Activated T-helper 1 cell treated with anti-CD3 and anti-CD28 coated beads, Interleukin-12 subunit alpha, Interleukin-12 subunit beta, Interleukin-2, Interleukin-4 antibody, amounts not matched to agents 30 ng/mL and 10 ng/mL and 1 ng/mL, durations not matched to agents 14 hours and 24 hours and 36 hours (primary cell): ENCODE data around the gene SRPK1. TPM values are rescaled to one million over a fixed set of nuclear protein-coding genes. Genes with fewer than 3 reads are reported as not detected.

Experiments
- DNase-seq: peaks from one replicate; pipeline ENCODE4 v3.0.0; 2021; ENCODE audit warnings: low spot score
- H3K27ac Mint-ChIP-seq: one replicate; pipeline ENCODE4 v1.8.0; 2021; ENCODE audit warnings: mild to moderate bottlenecking, mixed read lengths
- H3K27me3 Mint-ChIP-seq: one replicate; pipeline ENCODE4 v1.8.0; 2022; ENCODE audit warnings: mild to moderate bottlenecking, moderate library complexity, mixed read lengths; ENCODE audit not compliant: insufficient read depth
- H3K36me3 Mint-ChIP-seq: one replicate; pipeline ENCODE4 v1.8.0; 2021; ENCODE audit warnings: low read depth, mixed read lengths
- H3K4me1 Mint-ChIP-seq: one replicate; pipeline ENCODE4 v1.8.0; 2021; ENCODE audit warnings: low read depth, mixed read lengths
- H3K4me3 Mint-ChIP-seq: one replicate; pipeline ENCODE4 v1.8.0; 2021; ENCODE audit warnings: mild to moderate bottlenecking, moderate library complexity, mixed read lengths
- H3K9me3 Mint-ChIP-seq: one replicate; pipeline ENCODE4 v1.8.0; 2021; ENCODE audit warnings: mixed read lengths
- intact Hi-C: fragments of 100-400 bp; cut with micrococcal nuclease; formaldehyde crosslinking; loops from one replicate; pipeline ENCODE4 v1.15.1; 2024
- total RNA-seq: library from RNA; stranded (reverse); gene quantifications from 2 replicates; pipeline ENCODE4 v1.2.3, GENCODE V29; 2022

SRPK1 gene
- total RNA-seq, 1 donor from 2014 or later = 149 TPM

DNA sequence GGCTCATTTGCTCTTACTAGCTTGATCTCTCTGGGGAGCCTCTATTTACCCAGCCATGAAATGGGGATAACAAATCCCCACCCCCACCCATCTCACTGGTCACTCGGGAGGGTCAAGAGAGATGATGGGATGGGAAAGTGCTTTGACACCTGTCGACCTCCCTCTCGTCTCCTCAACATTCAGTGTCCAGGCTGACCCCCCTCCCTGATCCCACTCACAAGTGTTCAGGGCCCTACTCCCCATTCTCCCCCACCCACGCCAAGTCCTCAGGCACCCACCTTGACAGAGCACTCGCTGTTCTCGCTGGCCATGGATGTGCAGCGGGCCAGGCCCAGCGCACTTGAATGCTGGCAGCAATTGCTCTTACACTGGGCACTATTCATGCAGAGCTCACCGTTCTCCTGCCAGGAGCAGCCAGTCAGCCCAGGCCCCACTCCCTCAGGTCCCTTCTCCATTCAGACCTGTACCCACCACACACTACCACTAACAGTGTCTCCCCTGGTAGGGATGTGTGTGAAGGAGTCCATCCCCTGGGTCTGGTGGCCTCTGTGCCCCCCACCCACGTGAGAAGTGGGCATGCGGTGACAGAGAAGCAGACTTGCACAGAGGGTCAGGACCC lies 125.3 kb downstream of the SRPK1 start:
- Mint-ChIP-seq H3K27ac (no peak overlapping the region), H3K27me3 (peaks cover 7% of the 10 kb centered on the region), H3K36me3 (no peaks in the 10 kb centered on the region), H3K4me3 (no peak overlapping the region), H3K4me1 (no peaks in the 10 kb centered on the region), H3K9me3 (no peaks in the 10 kb centered on the region)
- no peak for DNase-seq
- intact Hi-C loops = no loop called here

DNA sequence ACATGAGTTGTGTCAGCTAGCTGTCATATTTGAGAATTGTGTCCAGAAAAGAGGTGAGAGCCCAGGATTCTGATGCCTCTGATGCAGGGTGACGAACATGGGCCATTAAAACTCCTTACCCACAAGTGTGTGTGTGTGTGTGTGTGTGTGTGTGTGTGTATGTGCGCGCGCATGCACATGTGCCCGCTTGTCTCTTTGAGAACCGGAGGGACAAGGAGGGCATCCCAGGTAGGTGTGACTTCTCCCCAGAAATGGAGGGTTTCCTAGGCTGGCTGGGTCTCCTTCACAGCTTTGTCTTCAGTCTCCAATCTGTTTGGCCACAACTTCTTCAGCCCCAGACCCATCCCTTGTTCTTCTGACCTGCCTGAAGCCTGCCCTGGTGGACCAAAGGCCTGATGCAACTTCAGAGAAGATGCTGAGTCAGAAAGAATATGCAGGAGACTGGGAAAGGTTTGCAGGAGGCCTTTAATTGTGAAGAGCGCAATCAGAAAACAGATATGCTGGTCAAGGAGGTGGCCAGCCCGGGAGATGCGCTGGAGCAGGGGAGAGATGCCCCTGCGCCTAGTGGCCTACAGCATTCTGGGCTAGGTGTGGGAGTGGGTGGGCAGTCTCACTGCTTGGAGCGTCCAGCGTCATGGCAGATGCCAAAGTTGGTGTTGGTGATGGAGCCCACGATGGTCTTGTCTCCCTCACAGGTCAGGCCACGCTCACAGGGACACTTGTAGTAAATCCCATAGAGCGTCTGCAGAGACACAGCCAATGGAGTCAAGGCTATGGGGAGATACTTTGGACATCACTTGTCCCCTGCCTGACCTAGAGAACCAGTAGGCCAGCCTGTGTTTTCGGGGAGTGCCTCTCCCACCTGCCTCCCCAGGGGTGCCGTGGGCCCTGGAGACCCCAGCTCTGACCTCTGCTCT lies 126.1 kb downstream of the SRPK1 start:
- H3K4me1 Mint-ChIP-seq = no peaks in the 10 kb centered on the region
- no peak overlapping the region for H3K27ac Mint-ChIP-seq

DNA sequence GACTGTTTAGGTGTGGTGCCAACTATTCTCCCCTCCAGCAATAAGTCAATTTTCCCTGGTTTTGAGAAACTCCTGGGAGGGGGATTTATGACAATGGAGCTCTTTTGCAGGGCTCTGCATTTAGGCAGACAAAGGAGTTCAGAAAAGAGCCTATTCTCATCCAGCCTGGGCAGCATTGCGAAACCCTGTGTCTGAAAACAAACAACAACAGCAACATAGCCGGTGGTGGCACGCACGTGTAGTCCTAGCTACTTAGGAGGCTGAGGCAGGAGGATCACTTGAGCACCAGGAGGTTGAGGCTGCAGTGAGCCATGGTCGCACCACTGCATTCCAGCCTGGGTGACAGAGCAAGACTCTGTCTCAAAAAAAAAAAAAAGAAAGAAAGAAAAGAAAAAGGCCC lies 130.2 kb downstream of the SRPK1 start:
- Mint-ChIP-seq H3K9me3 (no peaks in the 10 kb centered on the region), H3K27me3 (peaks cover 18% of the 10 kb centered on the region), H3K27ac (no peak overlapping the region), H3K4me1 (no peaks in the 10 kb centered on the region), H3K4me3 (no peak overlapping the region), H3K36me3 (no peaks in the 10 kb centered on the region)
- intact Hi-C loops = no loop called here
- no peak for DNase-seq

More for the DNA sequence above, 126.1 kb downstream of the SRPK1 start:
- no peaks in the 10 kb centered on the region for H3K9me3 Mint-ChIP-seq
- intact Hi-C loops = no loop called here
- peaks cover 7% of the 10 kb centered on the region for H3K27me3 Mint-ChIP-seq
- no peak for DNase-seq
- H3K4me3 Mint-ChIP-seq = no peak overlapping the region
- H3K36me3 Mint-ChIP-seq = no peaks in the 10 kb centered on the region

DNA sequence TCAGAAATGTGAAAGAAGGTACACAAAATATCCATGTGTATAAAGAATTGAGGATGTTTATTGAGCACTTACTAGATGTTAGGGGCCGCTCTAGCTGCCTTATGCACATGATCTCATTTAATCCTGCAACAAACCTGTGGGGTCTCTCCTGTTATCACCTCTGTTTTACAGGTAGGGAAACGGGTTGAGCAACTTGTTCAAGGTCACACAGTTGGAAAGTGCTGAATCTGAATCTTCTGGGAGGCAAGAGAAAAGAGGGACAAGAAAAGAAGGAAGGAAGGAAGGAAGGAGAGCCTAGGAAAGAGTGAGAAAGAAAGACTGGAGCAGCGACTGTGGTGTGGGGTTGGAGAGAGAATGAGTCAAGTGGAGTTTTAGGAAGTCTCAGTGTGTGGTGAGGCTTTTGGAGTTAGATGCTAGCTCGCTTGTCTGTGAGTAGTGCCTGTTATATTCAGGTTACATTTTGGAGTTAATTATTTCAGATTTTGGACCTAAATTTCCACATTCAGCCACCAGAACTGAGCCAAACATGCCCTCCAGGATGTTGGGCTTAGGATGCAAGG lies 132.4 kb downstream of the SRPK1 start:
- Mint-ChIP-seq H3K4me1 (no peaks in the 10 kb centered on the region), H3K4me3 (no peak overlapping the region), H3K27me3 (peaks cover 24% of the 10 kb centered on the region), H3K36me3 (no peaks in the 10 kb centered on the region), H3K27ac (no peak overlapping the region), H3K9me3 (no peaks in the 10 kb centered on the region)
- DNase-seq = no peak
- intact Hi-C loops = no loop called here

DNA sequence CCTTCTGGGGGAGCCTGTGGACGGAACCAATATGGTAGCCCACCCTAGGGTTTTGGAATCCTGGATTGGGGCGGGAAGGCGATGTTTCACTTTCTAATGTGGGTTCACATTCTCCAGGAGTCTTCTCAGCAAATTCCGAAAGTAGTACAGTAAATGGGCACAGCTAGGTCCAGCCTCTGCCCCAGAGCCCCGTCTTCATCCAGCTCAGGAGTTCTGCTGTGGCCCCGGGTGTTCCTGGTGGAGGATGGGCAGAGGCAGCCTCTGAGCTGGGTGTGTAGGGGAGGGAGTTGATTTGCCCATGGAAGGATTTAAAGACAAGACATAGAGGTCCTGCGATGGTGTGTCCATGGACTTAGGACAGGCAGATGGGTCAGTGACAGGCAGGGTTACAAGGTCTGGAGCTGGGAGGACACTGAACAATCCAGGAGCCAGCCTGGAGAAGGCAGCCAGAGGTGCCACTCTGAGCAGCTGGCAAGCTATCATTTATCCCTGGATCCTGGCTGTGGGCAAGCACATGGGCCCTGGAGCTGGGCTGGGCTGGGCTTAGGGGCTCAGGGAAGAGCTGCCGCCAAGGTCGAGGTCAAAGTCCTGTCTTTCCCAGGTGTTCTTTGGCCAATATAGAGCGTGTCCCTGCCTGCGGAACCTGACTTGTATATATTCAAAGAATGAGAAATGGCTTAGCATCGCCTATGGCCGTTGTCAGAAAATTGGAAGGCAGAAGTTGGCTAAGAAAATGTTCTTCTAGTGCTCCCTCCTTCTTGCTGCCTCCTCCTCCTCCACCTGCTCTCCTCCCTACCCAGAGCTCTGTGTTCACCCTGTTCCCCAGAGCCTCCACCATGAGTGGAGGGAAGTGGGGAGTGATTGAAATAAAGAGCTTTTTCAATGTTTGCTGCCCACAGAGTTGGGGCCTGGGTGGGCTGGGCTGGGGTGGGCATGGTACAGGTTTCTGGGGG lies 133.4 kb downstream of the SRPK1 start:
- H3K27ac Mint-ChIP-seq = no peak overlapping the region

DNA sequence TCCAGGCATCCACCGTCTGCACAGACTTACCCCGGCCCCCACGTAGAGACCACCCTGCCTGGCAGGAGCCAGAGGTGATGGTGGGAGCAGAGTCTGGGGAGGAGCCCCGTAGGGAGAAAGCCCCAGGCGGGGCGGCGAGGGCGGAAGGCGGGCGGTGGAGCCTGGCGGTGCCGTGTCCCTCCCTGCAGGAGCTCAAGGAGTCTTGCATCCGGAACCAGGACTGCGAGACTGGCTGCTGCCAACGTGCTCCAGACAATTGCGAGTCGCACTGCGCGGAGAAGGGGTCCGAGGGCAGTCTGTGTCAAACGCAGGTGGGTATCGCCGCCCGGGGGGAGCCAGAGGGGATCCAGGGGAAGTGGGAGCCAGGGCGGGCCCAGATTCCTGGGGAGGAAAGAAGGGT lies 134.1 kb downstream of the SRPK1 start:
- intact Hi-C loops = no loop called here
- no peaks in the 10 kb centered on the region for H3K4me1 Mint-ChIP-seq
- H3K9me3 Mint-ChIP-seq = no peaks in the 10 kb centered on the region
- peaks cover 24% of the 10 kb centered on the region for H3K27me3 Mint-ChIP-seq
- no peak for DNase-seq
- no peaks in the 10 kb centered on the region for H3K36me3 Mint-ChIP-seq
- no peak overlapping the region for H3K27ac Mint-ChIP-seq
- H3K4me3 Mint-ChIP-seq = no peak overlapping the region

More for the DNA sequence above, 133.4 kb downstream of the SRPK1 start:
- intact Hi-C loops = no loop called here
- Mint-ChIP-seq H3K4me3 (no peak overlapping the region), H3K9me3 (no peaks in the 10 kb centered on the region), H3K4me1 (no peaks in the 10 kb centered on the region), H3K27me3 (peaks cover 24% of the 10 kb centered on the region), H3K36me3 (no peaks in the 10 kb centered on the region)
- no peak for DNase-seq

DNA sequence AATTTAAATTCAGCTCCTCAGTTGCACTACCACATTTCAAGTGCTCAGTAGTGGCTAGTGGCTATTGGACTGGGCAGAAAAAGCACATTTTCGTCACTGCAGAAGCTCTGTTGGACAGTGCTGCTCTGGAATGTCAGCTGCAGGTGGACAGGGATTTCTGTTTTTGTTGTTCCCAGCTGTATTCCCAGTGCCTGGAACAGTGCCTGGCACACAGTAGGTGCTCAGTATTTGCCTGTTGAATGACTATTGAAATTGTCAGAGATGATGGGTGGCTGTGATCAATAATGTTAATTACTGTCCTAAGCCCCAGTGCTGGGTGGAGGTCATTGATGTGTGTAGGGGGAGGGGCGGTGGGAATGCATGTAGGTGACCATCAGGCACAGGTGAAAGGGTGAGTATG lies 134.6 kb downstream of the SRPK1 start:
- Mint-ChIP-seq H3K9me3 (no peaks in the 10 kb centered on the region), H3K36me3 (no peaks in the 10 kb centered on the region), H3K4me3 (no peak overlapping the region), H3K4me1 (no peaks in the 10 kb centered on the region), H3K27me3 (peaks cover 24% of the 10 kb centered on the region), H3K27ac (no peak overlapping the region)
- no peak for DNase-seq
- intact Hi-C loops = no loop called here

DNA sequence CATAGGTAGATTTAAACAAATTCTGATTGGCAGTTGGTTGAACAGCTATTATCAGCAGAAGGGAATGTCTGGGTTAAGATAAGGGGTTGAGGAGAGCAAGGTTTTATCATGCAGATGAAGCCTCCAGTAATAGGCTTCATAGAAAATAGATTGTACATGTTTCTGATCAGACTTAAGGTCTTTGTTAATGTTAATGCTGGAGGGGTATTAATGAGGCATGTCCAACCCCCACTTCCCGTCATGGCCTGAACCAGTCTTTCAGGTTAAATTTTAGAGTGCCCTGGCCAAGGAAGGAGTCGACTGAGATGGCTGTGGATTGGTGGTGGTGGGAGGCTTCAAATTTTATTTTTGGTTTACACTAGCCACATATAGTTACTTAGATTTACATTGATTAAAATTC lies 136.7 kb downstream of the SRPK1 start:
- intact Hi-C loops = no loop called here
- no peak for DNase-seq

More for the DNA sequence above, 136.7 kb downstream of the SRPK1 start:
- H3K9me3 Mint-ChIP-seq = no peaks in the 10 kb centered on the region
- H3K27me3 Mint-ChIP-seq = peaks cover 22% of the 10 kb centered on the region
- no peaks in the 10 kb centered on the region for H3K36me3 Mint-ChIP-seq
- no peaks in the 10 kb centered on the region for H3K4me1 Mint-ChIP-seq
- H3K27ac Mint-ChIP-seq = no peak overlapping the region
- H3K4me3 Mint-ChIP-seq = no peak overlapping the region

Other genes starting within 250 kb of the SRPK1 start
- 60.9 and 62.4 TPM in 2 replicates for gene FKBP5, start 232.2 kb downstream of the SRPK1 start, total RNA-seq
- gene ARMC12, start 184.1 kb downstream of the SRPK1 start, total RNA-seq = 0.24 and 0.41 TPM in 2 replicates
- gene CLPSL2, start 144.5 kb downstream of the SRPK1 start, total RNA-seq = not detected in 2 replicates
- not detected in 2 replicates for gene CLPSL1, start 140.1 kb downstream of the SRPK1 start, total RNA-seq
- not detected in 2 replicates for gene CLPS, start 123.8 kb downstream of the SRPK1 start, total RNA-seq
- gene LHFPL5, start 115.7 kb downstream of the SRPK1 start, total RNA-seq = not detected in 2 replicates
- not detected in 2 replicates for gene SLC26A8, start 103.5 kb upstream of the SRPK1 start, total RNA-seq
- 41.3 and 49.7 TPM in 2 replicates for gene MAPK14, start 106.7 kb upstream of the SRPK1 start, total RNA-seq
- 54.6 and 55.7 TPM in 2 replicates for gene MAPK13, start 209.4 kb upstream of the SRPK1 start, total RNA-seq